Measurements from ENCODE around the gene CLSTN2. TPM values are rescaled to one million over a fixed set of nuclear protein-coding genes. Genes with fewer than 3 reads are reported as not detected.

The CLSTN2 gene
- total and polyA plus RNA-seq, 3 donors from 2014 or later, result 3.1 to 5.7 (median 3.8) TPM

DNA sequence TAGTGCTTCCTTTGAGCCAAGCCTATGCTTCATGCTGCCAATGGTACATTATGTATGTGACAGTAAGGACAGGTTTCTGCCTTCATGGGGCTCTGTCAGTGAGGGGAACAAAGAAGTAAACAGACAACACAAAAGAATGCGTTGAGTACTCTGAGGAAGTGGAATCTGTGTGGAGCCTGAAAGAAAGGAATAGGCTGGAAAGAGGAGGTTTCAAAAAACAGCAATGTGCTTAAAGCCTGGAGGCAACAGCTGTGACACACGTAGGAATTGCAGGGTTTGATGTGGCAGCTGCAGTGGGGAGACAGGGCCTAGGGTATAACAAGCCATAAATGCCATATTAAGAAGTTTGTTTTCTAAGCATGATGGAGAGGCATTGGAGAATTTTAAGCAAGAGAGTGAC is 316.7 kb downstream of the CLSTN2 start:
- H3K4me1 ChIP-seq, result no peaks in the 10 kb centered on the region
- TF ChIP-seq, protein P1, sequence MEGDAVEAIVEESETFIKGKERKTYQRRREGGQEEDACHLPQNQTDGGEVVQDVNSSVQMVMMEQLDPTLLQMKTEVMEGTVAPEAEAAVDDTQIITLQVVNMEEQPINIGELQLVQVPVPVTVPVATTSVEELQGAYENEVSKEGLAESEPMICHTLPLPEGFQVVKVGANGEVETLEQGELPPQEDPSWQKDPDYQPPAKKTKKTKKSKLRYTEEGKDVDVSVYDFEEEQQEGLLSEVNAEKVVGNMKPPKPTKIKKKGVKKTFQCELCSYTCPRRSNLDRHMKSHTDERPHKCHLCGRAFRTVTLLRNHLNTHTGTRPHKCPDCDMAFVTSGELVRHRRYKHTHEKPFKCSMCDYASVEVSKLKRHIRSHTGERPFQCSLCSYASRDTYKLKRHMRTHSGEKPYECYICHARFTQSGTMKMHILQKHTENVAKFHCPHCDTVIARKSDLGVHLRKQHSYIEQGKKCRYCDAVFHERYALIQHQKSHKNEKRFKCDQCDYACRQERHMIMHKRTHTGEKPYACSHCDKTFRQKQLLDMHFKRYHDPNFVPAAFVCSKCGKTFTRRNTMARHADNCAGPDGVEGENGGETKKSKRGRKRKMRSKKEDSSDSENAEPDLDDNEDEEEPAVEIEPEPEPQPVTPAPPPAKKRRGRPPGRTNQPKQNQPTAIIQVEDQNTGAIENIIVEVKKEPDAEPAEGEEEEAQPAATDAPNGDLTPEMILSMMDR (IDR thresholded peaks at IDR 0.05), result no peak
- TF ChIP-seq POLR2A (IDR thresholded peaks at IDR 0.05), result no peak
- WGBS, 2 donors, result 84% methylated on average over 2 of the region's 2 CpGs
- no peaks in the 10 kb centered on the region for H3K9me3 ChIP-seq
- H3K4me3 ChIP-seq, result no peak overlapping the region
- no peaks in the 10 kb centered on the region for H3K27me3 ChIP-seq
- intact Hi-C loops (cut with DNase I; ENCODE audit: low total_unique reads), result no loop called here
- no peak for DNase-seq
- no peak overlapping the region for H3K27ac ChIP-seq
- H3K36me3 ChIP-seq (ENCODE audit: low read depth, missing control alignments), result no peaks in the 10 kb centered on the region

DNA sequence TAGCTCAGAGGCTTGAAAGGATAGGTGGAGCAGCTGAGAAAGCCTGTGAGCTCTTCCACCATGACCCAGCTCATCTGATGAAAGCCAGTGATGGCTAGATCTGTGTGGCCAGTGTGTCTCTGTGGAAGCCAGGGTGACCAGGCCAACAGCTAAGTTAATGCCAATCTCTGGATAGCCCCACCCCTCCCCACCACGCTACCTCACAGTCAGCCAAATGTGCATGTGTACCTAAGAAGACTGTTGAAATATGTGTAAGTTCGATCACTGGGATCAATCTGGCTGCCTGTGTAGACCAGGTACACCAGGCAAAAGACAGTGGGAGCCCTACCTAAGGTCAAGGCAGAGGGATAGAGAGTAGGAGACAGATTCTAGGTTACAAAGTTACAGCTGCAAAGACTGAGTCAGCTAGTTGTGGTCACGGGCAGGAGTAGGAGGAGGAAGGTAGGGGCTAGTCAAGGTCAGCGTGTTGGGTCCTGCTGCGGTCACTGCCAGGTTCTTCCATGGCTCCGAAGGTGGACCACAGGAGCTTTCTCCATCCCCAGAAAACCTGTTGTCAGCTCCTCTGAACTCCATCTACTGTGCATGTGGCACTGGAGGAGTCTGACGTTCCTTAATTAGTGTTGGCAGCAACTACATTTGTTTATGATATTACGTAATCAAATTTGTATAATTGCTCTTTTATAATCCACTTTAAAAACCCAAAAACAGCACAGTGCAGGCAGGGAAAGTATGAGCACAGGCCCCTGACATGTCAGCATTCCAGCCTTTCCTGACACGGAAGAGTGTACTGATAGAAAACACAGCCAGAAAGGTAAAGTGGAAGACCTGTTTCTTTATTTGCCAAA is 318.0 kb downstream of the CLSTN2 start:
- Histone ChIP-seq H3K27ac (no peak overlapping the region), H3K27me3 (no peaks in the 10 kb centered on the region), H3K9me3 (no peaks in the 10 kb centered on the region), H3K4me1 (no peaks in the 10 kb centered on the region), H3K4me3 (no peak overlapping the region), H3K36me3 (ENCODE audit: low read depth, missing control alignments) (no peaks in the 10 kb centered on the region)
- TF ChIP-seq POLR2A (IDR thresholded peaks at IDR 0.05), result no peak
- TF ChIP-seq, protein P1 (IDR thresholded peaks at IDR 0.05), result no peak
- WGBS, 2 donors, result 77 to 81% methylated on average over 9 of the region's 9 CpGs
- intact Hi-C loops (cut with DNase I; ENCODE audit: low total_unique reads), result no loop called here
- DNase-seq, result no peak

DNA sequence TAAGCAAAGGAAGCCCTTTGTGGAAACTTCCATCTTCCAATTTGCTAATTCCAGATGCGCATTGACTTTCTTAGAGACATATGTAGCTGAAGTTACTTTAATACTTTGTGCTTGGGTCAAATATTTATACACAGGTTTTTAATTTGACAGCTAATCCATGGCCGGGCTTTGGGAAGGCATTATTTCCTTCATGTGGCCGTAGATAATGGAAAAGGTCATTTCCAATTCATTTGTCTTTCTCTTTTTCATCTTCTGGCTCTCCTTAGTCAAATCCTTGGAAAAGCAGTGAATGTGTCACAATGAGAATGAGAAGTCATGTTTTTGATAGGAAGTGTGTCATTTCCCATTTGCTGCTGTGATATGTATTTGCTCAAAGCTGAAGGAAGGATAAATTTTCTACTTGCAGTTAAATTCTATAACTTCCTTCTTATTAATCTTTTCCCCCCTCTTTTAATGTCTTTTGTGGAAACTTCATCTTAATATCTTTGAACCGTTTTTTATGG is 323.3 kb downstream of the CLSTN2 start:
- WGBS, 2 donors, result 80 to 84% methylated on average over 4 of the region's 4 CpGs
- intact Hi-C loops (cut with DNase I; ENCODE audit: low total_unique reads), result no loop called here
- no peak for DNase-seq

DNA sequence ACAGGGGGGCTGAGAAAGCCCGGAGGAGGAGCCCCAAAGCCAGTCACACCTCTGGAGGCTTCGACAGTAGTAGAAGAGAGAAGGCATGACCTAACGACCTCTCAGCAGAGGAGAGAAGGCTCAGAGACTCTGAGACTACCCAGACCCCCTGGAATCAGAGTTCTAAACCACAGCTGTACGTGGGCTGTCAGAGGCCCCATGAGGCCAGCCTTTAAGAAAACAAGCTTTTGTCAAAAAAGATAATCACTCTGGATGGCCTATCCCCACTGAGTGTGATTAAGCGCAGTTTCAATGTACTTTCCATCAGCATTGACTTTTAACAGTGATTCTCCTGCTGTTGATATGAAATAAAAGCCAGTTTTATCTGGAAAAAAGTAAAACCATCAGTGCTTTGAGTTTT is 330.3 kb downstream of the CLSTN2 start:
- H3K36me3 ChIP-seq (ENCODE audit: low read depth, missing control alignments), result no peaks in the 10 kb centered on the region
- no peak overlapping the region for H3K4me3 ChIP-seq
- DNase-seq, result no peak
- intact Hi-C loops (cut with DNase I; ENCODE audit: low total_unique reads), result no loop called here
- H3K9me3 ChIP-seq, result no peaks in the 10 kb centered on the region
- TF ChIP-seq, protein P1 (IDR thresholded peaks at IDR 0.05), result no peak
- TF ChIP-seq POLR2A (IDR thresholded peaks at IDR 0.05), result no peak
- WGBS, 2 donors, result 79 to 86% methylated on average over 5 of the region's 5 CpGs
- H3K27me3 ChIP-seq, result no peaks in the 10 kb centered on the region
- H3K27ac ChIP-seq, result no peak overlapping the region
- no peaks in the 10 kb centered on the region for H3K4me1 ChIP-seq

More for the DNA sequence above, 323.3 kb downstream of the CLSTN2 start:
- H3K4me1 ChIP-seq, result no peaks in the 10 kb centered on the region
- no peaks in the 10 kb centered on the region for H3K9me3 ChIP-seq
- no peaks in the 10 kb centered on the region for H3K27me3 ChIP-seq
- TF ChIP-seq, protein P1 (IDR thresholded peaks at IDR 0.05), result no peak
- no peak for TF ChIP-seq POLR2A (IDR thresholded peaks at IDR 0.05)
- no peak overlapping the region for H3K4me3 ChIP-seq
- H3K27ac ChIP-seq, result no peak overlapping the region
- no peaks in the 10 kb centered on the region for H3K36me3 ChIP-seq (ENCODE audit: low read depth, missing control alignments)
